Cardiac fibroblast (primary cell): ENCODE results near the gene CRB2.

Experiments used
- DNase-seq, 2 donors: peaks; one replicate each; pipeline versions ENCODE4 v3.0.0 to v3.0.0-alpha.2; 2010; ENCODE audit warnings: low read depth in 2 of 2
- H3K4me3 ChIP-seq, 2 donors: replicated peaks in 1 of 2; 1 replicate in 1 of 2; 2 replicates in 1 of 2; pipeline ENCODE4 v1.5.1; 2011; ENCODE audit warnings: low read depth in 2 of 2, low read length in 2 of 2, mild to moderate bottlenecking in 2 of 2, moderate library complexity in 1 of 2
- TF ChIP-seq, protein P1 (sequence below): IDR thresholded peaks from one replicate; pipeline ENCODE4 v1.5.1; 2011; ENCODE audit warnings: low read depth, mild to moderate bottlenecking, low read length, inconsistent platforms

CRB2 gene

GRCh38 chr9:123336449-123336848, 19.5 kb upstream of the CRB2 start:
- TF ChIP-seq, protein P1, sequence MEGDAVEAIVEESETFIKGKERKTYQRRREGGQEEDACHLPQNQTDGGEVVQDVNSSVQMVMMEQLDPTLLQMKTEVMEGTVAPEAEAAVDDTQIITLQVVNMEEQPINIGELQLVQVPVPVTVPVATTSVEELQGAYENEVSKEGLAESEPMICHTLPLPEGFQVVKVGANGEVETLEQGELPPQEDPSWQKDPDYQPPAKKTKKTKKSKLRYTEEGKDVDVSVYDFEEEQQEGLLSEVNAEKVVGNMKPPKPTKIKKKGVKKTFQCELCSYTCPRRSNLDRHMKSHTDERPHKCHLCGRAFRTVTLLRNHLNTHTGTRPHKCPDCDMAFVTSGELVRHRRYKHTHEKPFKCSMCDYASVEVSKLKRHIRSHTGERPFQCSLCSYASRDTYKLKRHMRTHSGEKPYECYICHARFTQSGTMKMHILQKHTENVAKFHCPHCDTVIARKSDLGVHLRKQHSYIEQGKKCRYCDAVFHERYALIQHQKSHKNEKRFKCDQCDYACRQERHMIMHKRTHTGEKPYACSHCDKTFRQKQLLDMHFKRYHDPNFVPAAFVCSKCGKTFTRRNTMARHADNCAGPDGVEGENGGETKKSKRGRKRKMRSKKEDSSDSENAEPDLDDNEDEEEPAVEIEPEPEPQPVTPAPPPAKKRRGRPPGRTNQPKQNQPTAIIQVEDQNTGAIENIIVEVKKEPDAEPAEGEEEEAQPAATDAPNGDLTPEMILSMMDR = no peak
- H3K4me3 ChIP-seq = no peak overlapping the region
- DNase-seq = no peak

DNA sequence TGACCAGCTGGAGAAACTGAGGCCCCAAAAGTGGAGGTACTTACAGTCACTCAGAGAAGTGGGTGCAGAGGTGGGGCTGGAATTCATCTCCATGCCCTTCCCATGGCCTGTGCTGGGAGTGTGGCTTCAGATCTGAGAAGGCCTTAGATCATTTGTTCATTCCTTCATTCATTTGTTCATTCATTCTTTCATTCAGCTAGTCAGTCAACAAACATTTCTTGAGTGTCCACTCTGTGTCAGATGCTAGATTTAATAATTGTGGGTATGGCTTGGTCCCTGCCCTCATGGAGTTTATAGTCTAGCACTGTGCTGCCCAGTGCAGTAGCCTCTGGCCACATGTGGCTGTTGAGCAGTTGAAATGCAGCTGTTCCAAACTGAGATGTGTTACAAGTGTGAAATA, 19.0 kb upstream of the CRB2 start:
- TF ChIP-seq, protein P1 = no peak
- no peak overlapping the region for H3K4me3 ChIP-seq
- no peak for DNase-seq

GRCh38 chr9:123337971-123338370, 18.0 kb upstream of the CRB2 start:
- H3K4me3 ChIP-seq = no peak overlapping the region
- TF ChIP-seq, protein P1 = no peak
- no peak for DNase-seq

DNA sequence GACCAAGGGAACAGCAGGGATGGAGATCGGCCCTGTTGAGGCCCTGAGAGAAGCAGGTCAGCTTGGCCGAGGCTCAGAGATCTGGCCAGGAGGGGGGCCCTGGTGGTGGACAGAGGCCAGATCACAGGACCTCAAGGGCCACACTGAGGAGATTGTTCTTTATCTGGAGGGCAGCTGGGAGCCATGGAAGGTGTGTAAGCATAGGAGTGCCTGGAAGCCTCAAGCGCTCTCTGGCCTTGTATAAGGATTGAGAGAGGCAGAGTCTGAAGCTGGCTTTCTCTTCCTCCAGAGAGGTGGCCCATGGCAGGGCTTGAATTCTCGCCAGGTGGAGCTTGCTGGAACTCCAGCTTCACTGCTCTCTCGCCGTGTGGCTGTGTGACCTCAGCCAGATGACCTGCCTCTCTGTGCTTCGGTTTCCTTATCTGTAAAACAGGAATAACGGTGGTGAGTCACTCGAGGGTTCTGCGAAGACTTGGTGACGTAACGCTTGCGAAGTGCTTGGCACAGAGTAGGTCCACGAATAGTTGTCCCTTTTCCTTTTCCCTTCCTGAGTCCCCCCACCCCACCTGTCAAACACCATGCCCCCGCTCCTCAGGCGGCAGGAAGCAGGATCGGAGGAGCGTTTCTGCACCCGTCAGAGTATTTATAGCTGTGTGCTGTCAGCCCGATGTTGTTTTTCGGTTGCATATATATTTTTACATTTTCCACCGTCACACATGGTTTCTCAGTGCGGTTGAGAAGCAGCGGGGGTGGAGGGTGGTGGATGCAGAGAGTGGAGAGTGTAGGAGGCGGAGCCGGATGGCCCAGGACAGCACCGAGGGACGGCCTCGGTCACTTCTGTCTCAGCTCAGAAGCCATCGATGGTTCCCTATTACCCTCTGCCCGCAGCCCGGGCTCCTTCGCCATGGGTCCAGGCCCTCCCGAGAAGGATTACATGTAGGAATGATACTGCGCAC, 17.0 kb upstream of the CRB2 start:
- TF ChIP-seq, protein P1 = no peak
- peak; percentile 50 to 61 for DNase-seq
- H3K4me3 ChIP-seq = no peak overlapping the region

GRCh38 chr9:123339666-123340510, 16.1 kb upstream of the CRB2 start:
- DNase-seq = peak in 1 of 2 donors; percentile 20
- TF ChIP-seq, protein P1 = no peak
- no peak overlapping the region for H3K4me3 ChIP-seq

DNA sequence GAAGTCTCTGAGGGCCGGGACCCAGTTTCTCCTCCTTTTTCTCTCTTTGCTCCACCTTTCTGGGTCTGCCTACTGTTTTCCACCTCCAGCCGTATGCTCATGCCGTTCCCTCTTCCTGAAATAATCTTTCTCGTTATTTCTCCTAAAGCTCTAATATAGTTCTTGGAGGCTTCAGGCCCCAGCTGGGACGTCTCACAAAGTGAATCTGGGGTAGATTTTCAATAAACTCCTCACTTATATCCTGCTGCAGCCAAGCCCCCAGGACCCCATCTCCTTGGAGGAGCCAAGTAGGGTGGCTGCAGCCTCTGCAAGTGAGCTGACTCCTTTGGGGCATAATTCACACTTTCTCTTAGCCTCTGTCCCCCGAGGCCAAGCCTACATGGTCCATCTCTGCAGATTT, 14.2 kb upstream of the CRB2 start:
- TF ChIP-seq, protein P1 = no peak
- DNase-seq = no peak
- no peak overlapping the region for H3K4me3 ChIP-seq
